Keratinocyte (primary cell): ENCODE data around the gene LPIN1. TPM values are rescaled to one million over a fixed set of nuclear protein-coding genes. Genes with fewer than 3 reads are reported as not detected.

Experiments used
- DNase-seq: peaks from one replicate; pipeline ENCODE4 v3.0.0-alpha.2; 2011; ENCODE audit warnings: low read depth, missing footprints, low spot score
- FAIRE-seq: peaks from 2 replicates; lab custom pipeline; 2011; peaks lifted over from hg19 to GRCh38; lab: Jason Lieb, UNC
- H2AFZ ChIP-seq: 2 replicates; pipeline ENCODE4 v1.6.0; 2012; ENCODE audit warnings: low read length, control low read depth, inconsistent platforms; ENCODE audit not compliant: control insufficient read depth
- H3K27ac ChIP-seq: 2 replicates; pipeline ENCODE4 v1.5.1; 2011; ENCODE audit warnings: low read length; ENCODE audit not compliant: control insufficient read depth, insufficient read depth
- H3K27me3 ChIP-seq: 3 replicates; pipeline ENCODE4 v1.6.0; 2011; ENCODE audit warnings: low read length; ENCODE audit not compliant: control insufficient read depth, insufficient read depth; ENCODE audit errors: extremely low read depth
- H3K36me3 ChIP-seq, 2 experiments: 2 replicates in 1 of 2; 3 replicates in 1 of 2; pipeline ENCODE4 v1.5.1; 2011; ENCODE audit warnings: low read length in 2 of 2, mild to moderate bottlenecking in 1 of 2; ENCODE audit not compliant: control insufficient read depth in 2 of 2, insufficient read depth in 2 of 2; ENCODE audit errors: extremely low read depth in 1 of 2
- H3K4me1 ChIP-seq: 3 replicates; pipeline ENCODE4 v1.5.1; 2011; ENCODE audit warnings: low read length; ENCODE audit not compliant: control insufficient read depth, insufficient read depth; ENCODE audit errors: extremely low read depth
- H3K4me2 ChIP-seq: 3 replicates; pipeline ENCODE4 v1.6.0; 2011; ENCODE audit warnings: low read depth, low read length; ENCODE audit not compliant: control insufficient read depth, insufficient read depth; ENCODE audit errors: extremely low read depth
- H3K4me3 ChIP-seq, 3 experiments: fragments of 200-600 bp in 1 of 3; sonication (generic) in 1 of 3; 2 replicates in 2 of 3; 3 replicates in 1 of 3; pipeline ENCODE4 v1.5.1; 2011 to 2016; ENCODE audit warnings: low read length in 3 of 3, mild to moderate bottlenecking in 3 of 3, control low read depth in 2 of 3, inconsistent platforms in 1 of 3, low read depth in 1 of 3, mixed read lengths in 1 of 3, mixed run types in 1 of 3, moderate library complexity in 1 of 3; ENCODE audit not compliant: control insufficient read depth in 2 of 3, insufficient read depth in 2 of 3; ENCODE audit errors: extremely low read depth in 1 of 3
- H3K79me2 ChIP-seq: 2 replicates; pipeline ENCODE4 v1.6.0; 2012; ENCODE audit warnings: low read length; ENCODE audit not compliant: control insufficient read depth, insufficient read depth
- H3K9ac ChIP-seq: 3 replicates; pipeline ENCODE4 v1.6.0; 2011; ENCODE audit warnings: low read length; ENCODE audit not compliant: control insufficient read depth, insufficient read depth; ENCODE audit errors: extremely low read depth
- H3K9me1 ChIP-seq: 3 replicates; pipeline ENCODE4 v1.6.0; 2011; ENCODE audit warnings: low read length; ENCODE audit not compliant: control insufficient read depth, insufficient read depth; ENCODE audit errors: extremely low read depth
- H3K9me3 ChIP-seq: 2 replicates; pipeline ENCODE4 v1.5.1; 2012; ENCODE audit warnings: low read depth, low read length; ENCODE audit not compliant: control insufficient read depth
- H4K20me1 ChIP-seq: 3 replicates; pipeline ENCODE4 v1.6.0; 2011; ENCODE audit warnings: low read length; ENCODE audit not compliant: control insufficient read depth, insufficient read depth; ENCODE audit errors: extremely low read depth
- EZH2 ChIP-seq: IDR thresholded peaks from one replicate; pipeline ENCODE4 v1.6.1; 2012; ENCODE audit warnings: inconsistent platforms, mild to moderate bottlenecking, low read length, moderate library complexity
- dilution Hi-C: fragments of 300-500 bp; cut with MboI; formaldehyde crosslinking; loops from one replicate; pipeline ENCODE4 v1.7.0; 2020; ENCODE audit warnings: low sequenced_read_pairs; ENCODE audit not compliant: extremely low pct_ligation_motif_present
- polyA plus RNA-seq, 5 experiments: library from polyadenylated mRNA; depleted of rRNA in 3 of 5; stranded (reverse) in 3 of 5; stranded (forward) in 1 of 5; unstranded in 1 of 5; fragments of >200 nt; gene quantifications; 1 replicate in 1 of 5; 2 replicates in 3 of 5; 3 replicates in 1 of 5; pipeline versions ENCODE4 v1.2.1 to v1.2.3, GENCODE V29; 2011 to 2012; ENCODE audit warnings: missing spikeins in 2 of 5, low read depth in 1 of 5, low replicate concordance in 1 of 5
- TF ChIP-seq, protein P1 (sequence below), 3 experiments: IDR thresholded peaks in 1 of 3; conservative IDR thresholded peaks in 1 of 3; optimal IDR thresholded peaks in 1 of 3; 2 replicates in 2 of 3; 3 replicates in 1 of 3; pipeline versions ENCODE3 to v1.5.1; 2011; ENCODE audit warnings: low read length in 3 of 3, mild to moderate bottlenecking in 3 of 3, moderate library complexity in 2 of 3, control low read depth in 1 of 3, inconsistent platforms in 1 of 3; ENCODE audit not compliant: insufficient read depth in 2 of 3; ENCODE audit errors: extremely low read depth in 1 of 3

The LPIN1 gene
- polyA plus RNA-seq, 1 donor (not counting 4 experiments of a cell fraction or from before 2014, with no cell fraction given): 79.6 TPM

DNA sequence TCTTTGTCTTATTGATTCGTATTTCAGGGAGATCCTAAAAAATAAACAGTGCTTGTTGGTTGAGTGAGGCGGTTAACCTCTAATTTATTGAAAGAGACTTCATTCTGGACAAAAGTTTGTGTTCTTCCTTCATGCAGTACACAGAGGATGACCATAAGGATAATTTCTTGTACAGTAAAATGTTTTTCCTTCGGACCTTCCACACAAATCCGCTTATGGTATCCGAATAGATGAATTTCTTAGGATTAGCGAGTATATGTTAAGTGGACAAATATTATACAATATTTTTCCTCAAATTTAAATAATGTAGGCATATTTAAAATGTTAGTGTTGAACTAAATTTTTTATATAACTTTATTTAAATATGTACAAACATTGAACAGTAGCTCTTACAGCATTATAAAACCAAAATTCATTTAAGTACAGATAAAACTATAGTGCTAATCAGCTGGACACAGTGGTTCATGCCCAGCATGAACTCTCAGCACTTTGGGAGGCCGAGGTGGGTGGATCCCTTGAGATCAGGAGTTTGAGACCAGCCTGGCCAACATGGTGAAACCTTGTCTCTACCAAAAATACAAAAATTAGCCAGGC, 84.4 kb downstream of the LPIN1 start:
- no peak for TF ChIP-seq EZH2
- TF ChIP-seq, protein P1, sequence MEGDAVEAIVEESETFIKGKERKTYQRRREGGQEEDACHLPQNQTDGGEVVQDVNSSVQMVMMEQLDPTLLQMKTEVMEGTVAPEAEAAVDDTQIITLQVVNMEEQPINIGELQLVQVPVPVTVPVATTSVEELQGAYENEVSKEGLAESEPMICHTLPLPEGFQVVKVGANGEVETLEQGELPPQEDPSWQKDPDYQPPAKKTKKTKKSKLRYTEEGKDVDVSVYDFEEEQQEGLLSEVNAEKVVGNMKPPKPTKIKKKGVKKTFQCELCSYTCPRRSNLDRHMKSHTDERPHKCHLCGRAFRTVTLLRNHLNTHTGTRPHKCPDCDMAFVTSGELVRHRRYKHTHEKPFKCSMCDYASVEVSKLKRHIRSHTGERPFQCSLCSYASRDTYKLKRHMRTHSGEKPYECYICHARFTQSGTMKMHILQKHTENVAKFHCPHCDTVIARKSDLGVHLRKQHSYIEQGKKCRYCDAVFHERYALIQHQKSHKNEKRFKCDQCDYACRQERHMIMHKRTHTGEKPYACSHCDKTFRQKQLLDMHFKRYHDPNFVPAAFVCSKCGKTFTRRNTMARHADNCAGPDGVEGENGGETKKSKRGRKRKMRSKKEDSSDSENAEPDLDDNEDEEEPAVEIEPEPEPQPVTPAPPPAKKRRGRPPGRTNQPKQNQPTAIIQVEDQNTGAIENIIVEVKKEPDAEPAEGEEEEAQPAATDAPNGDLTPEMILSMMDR (optimal IDR thresholded peaks at IDR 0.05 in 1 of 3, IDR thresholded peaks at IDR 0.05 in 1 of 3, conservative IDR thresholded peaks at IDR 0.05 in 1 of 3; ENCODE audit: extremely low read depth in 1 of 3, insufficient read depth in 2 of 3, low read length in 3 of 3): no peak
- no peak for DNase-seq
- dilution Hi-C loops: no loop called here
- Histone ChIP-seq H3K27ac (peak overlapping the region; percentile 37), H3K4me1 (peaks cover 20% of the 10 kb centered on the region), H3K9ac (peak overlapping the region; percentile 5), H3K4me3 (peak overlapping the region in 2 of 3 experiments; percentile 26 to 43), H3K27me3 (no peaks in the 10 kb centered on the region), H3K79me2 (no peaks in the 10 kb centered on the region), H3K4me2 (peak overlapping the region; percentile 66), H3K9me1 (no peaks in the 10 kb centered on the region), H2AFZ (no peak overlapping the region), H3K36me3 (peaks cover 0 to 7% of the 10 kb centered on the region in 2 experiments), H4K20me1 (no peaks in the 10 kb centered on the region), H3K9me3 (no peaks in the 10 kb centered on the region)
- no peak for FAIRE-seq

DNA sequence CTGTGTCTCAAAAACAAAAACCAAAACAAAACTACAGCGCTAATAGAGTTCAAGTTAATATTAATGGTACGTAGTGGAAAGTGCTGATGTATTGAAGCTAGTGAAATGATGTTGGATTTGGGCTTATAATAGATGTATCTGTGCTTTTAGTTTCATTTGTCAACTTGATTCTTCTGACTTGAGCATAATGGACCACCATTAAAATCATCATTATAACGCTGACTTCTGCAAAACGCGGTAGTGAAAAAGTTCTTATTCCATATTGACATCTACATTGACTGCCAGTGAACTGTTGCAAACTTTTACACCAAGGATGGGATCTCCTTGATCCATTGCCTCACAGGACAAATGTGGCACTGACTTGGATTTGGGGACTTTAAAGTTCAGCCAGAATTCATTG, 85.0 kb downstream of the LPIN1 start:
- FAIRE-seq (no peak), DNase-seq (no peak)
- dilution Hi-C loops: no loop called here
- Histone ChIP-seq H3K4me2 (no peak overlapping the region), H2AFZ (no peak overlapping the region), H3K36me3 (peaks cover 0 to 7% of the 10 kb centered on the region in 2 experiments), H3K4me1 (peaks cover 20% of the 10 kb centered on the region), H4K20me1 (no peaks in the 10 kb centered on the region), H3K27ac (no peak overlapping the region), H3K9ac (no peak overlapping the region), H3K9me1 (no peaks in the 10 kb centered on the region), H3K79me2 (no peaks in the 10 kb centered on the region), H3K4me3 (no peak overlapping the region), H3K9me3 (no peaks in the 10 kb centered on the region), H3K27me3 (no peaks in the 10 kb centered on the region)
- TF ChIP-seq, protein P1 (optimal IDR thresholded peaks at IDR 0.05 in 1 of 3, IDR thresholded peaks at IDR 0.05 in 1 of 3, conservative IDR thresholded peaks at IDR 0.05 in 1 of 3; ENCODE audit: extremely low read depth in 1 of 3, insufficient read depth in 2 of 3, low read length in 3 of 3): no peak
- TF ChIP-seq EZH2: no peak
